Measurements from ENCODE around the gene MCCC2.
"Not testable (repeated sequence)": the region's sequence is repeated elsewhere in the genome, so short reads cannot be mapped to it uniquely, and the experiment has no call there.

MCCC2 gene

DNA sequence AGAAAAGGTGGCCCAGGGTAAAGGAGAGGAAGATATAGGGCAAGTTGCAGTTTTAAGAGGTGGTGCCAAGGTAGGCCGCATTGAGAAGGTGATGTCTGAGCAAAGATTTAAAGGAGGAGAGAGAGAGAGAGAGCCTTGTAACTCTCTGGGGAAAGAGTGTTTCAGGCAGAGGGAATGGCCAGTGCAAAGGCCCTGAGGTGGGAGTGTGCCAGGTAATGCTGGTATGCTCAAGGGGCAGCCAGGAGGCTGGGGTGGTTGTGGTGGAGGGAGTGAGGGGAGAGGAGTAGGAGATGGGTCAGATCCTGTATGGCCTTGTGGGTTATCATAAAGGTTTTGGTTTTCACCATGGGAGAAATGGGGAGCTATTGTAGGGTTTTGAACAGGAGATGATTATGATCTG is 9.9 kb downstream of the MCCC2 start:
- no peak for DNase-seq (ENCODE audit: low read depth in 3 of 3)

DNA sequence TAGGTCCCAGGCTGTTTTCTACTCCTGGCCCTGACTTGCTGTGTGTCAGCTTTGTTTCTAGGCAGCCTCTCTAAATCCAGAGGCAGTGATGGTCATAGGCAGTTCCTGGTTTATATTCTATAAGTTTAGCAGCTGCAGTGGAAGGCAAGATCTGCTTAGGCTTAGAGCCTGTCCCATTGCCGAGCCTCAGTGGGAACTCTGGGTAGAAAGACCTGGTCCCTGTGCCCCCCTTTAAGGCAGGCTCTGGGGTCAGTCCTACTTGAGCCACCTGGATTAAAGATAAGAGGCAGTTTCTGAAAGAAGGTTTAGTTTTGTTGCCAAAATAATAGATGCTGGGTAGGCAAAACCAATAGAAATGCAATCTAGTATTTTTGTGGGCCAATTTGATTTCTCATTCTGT is 13.6 kb downstream of the MCCC2 start:
- no peak for DNase-seq (ENCODE audit: low read depth in 3 of 3)

DNA sequence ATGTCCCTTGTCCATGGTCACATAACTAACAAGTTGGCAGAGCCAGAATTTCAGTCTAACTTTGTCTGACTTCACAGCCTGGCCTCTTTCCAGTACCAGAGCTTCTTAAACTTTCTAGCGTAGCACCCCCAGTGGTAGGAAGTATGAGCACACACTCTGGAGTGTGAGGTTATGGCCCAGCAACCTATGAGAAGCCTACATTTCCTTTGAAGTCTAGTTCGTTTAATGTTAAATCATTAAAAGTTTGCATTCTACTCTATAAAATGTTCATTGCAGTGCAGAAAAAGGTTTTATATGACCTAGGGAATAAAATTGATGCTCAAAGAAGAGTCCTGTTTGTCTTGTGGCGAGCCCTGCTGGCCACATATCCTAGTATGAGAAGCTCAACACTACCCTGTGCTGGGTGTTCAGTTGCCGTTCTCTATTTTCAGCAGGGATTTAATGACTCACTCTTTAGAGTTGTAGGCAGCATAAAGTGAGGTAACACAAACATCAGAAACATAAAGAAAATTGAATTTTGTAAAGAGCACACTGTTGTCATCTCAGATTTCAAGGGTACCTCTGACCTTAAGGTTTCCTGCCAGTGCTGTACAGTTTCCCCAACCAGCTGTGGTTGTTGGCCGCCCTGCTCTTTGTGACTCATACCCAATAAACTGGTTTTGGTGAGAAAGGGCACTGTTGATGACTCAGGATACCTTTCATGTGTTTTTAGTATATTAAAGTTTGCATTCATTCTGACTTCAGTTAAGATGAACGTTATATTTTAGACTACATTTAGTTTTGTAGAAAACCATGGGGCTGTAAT is 14.3 kb downstream of the MCCC2 start:
- DNase-seq (ENCODE audit: low read depth in 3 of 3), result peak; percentile 43 to 63 (median 56)

DNA sequence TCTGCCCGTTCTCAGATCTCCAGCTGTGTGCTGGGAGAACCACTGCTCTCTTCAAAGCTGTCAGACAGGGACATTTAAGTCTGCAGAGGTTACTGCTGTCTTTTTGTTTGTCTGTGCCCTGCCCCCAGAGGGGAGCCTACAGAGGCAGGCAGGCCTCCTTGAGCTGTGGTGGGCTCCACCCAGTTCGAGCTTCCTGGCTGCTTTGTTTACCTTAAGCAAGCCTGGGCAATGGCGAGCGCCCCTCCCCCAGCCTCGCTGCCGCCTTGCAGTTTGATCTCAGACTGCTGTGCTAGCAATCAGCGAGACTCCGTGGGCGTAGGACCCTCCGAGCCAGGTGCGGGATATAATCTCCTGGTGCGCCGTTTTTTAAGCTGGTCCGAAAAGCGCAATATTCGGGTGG is 22.8 kb downstream of the MCCC2 start:
- DNase-seq (ENCODE audit: low read depth in 3 of 3), result not testable (repeated sequence)

DNA sequence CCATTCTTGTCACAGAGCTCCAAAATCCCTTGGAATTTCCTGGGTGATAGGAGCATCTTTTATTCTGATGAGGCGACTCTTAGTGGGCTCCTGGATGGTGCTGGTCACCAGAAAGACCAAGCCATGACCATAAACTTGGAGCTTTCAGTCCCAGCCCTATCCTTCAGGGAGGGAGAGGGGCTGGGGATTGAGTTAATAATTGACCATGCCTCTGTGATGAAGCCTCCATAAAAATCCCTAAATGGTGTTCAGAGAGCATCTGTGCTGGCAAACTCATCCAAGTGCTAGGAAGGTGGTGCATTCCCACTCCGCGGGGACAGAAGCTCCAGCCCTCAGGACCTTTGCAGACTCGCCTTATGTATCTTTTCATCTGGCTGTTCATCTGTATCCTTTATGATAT is 28.7 kb downstream of the MCCC2 start:
- DNase-seq (ENCODE audit: low read depth in 3 of 3), result no peak

DNA sequence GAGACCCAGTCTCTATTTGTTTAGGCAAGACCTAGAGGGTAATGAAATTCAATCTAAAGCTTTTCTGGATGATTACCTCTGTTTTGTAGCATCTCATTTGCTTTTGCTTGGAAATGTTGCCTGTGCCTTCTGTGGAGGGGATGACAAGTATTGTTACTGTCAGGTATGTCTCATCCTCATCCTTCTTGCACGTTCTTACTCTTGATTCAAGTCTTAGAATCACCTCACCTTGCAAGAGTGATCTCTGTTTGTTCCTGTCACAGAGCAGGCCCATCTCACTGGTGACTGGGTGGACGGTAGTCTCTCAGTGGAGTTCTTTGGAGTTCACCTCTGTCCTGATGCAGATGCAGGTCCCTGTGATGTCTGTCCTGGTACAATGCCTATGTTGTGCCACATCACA is 33.5 kb downstream of the MCCC2 start:
- no peak for DNase-seq (ENCODE audit: low read depth in 3 of 3)

DNA sequence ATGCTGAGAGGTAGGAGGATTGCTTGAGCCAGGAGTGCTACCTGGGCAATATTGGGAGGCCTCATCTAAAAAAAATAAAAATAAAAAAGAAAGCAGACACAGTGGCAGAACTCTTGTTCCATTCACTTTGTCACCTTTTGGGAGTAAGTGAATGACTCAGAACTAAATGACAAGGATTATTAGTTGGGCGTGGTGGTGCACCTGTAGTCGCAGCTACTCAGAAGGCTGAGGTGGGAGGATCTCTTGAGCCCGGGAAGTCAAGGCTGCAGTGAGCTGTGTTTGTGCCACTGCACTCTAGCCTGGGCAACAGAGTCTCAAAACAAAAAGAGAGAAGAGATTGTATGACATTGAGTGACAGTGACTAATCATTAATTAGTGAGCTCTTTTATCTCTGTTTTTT is 34.1 kb downstream of the MCCC2 start:
- DNase-seq (ENCODE audit: low read depth in 3 of 3), result no peak

DNA sequence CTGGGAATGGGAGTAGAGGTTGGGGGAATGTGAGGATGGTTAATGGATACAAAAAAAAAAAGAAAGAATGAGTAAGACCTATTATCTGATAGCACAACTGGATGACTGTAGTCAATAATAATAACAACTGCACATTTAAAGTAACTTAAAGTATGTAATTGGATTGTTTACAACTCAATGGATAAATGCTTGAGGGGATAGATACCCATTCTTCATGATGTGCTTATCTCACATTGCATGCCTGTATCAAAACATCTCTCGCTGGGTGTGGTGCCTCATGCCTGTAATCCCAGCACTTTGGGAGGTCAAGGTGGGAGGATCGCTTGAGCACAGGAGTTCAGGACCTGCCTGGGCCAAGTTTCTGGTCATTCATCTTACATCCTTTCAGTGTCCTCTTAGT is 34.6 kb downstream of the MCCC2 start:
- no peak for DNase-seq (ENCODE audit: low read depth in 3 of 3)

DNA sequence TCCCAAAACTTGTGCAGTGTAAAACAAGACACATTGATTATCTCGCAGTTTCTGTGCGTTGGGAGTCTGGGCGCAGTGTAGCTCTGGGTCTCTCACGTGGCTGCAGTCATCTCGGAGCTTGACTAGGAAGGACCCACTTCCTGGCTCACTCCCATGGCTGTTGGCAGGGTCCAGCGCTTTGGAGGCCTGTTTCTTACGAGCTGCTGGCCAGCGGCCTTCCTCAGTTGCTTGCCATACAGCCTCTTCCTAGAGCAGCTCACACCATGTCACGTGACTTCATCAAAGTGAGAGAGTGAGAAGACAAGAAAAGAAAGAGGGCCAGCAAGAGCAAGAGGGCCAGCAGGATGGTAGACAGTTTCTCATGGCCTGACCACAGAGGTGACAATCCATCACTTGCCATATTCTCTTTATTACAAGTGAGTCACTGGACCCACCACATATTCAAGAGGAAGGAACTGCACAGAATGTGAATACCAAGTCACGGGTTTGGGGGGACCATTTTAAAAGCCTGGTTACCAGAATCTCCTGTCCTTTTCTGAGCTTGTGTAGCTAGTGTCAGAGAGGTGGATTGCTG is 36.2 kb downstream of the MCCC2 start:
- DNase-seq (ENCODE audit: low read depth in 3 of 3), result no peak

DNA sequence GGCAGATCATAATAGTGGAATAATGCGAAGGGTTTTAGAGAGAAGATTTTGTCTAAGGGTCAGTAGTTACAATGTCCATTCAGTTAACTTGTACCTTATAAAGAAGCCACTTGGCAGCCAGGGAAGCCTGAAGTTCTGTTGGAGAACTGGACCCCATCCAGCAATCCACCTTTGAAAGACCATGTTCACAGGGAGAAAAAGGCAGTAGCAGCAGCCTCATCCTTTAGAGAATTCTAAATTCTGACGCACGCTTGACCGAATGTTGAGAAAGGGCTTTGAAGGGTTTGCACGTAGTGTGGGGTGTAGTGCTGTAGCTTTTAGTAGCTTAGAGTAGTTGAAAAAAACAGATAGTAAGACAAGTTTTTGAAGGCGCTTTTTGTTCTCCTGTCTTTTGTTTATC is 42.8 kb downstream of the MCCC2 start:
- DNase-seq (ENCODE audit: low read depth in 3 of 3), result no peak

DNA sequence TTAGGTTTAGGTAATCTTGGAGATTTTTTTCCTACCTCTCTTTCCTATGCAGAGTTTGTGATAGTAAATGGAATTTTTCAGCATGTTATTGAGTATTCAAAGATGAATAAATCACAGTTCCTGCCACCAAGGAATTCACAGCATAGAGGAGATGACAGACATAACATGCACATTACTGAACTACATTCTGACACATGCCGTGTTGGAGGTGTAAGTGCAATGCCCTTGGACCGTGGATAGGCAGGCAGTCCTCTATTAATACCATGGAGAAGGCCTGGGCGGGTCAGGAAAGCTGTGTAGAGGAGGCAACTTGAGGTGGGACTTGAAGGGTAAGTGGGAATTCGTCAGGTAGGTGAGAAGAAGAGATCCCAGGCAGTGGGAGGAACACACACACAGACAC is 43.9 kb downstream of the MCCC2 start:
- DNase-seq (ENCODE audit: low read depth in 3 of 3), result no peak

DNA sequence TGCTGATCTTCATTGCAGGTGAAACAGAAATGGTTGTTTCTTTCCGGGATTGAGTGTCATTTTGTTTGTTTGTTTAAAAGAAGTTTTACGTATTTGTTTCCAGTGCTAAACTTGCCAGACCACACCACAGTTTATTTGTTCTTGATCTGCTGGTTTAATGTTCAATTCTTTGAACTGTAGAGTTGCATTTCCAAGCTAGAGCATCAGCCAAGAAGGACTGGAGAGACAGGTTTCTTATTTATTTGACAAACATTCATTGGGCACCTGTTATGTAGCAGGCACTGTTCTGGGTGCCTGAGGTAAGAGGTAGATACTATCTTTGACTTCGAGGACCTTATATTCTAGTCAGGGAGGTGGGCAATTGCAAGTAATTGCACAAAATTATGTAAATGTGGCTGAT is 45.0 kb downstream of the MCCC2 start:
- no peak for DNase-seq (ENCODE audit: low read depth in 3 of 3)

DNA sequence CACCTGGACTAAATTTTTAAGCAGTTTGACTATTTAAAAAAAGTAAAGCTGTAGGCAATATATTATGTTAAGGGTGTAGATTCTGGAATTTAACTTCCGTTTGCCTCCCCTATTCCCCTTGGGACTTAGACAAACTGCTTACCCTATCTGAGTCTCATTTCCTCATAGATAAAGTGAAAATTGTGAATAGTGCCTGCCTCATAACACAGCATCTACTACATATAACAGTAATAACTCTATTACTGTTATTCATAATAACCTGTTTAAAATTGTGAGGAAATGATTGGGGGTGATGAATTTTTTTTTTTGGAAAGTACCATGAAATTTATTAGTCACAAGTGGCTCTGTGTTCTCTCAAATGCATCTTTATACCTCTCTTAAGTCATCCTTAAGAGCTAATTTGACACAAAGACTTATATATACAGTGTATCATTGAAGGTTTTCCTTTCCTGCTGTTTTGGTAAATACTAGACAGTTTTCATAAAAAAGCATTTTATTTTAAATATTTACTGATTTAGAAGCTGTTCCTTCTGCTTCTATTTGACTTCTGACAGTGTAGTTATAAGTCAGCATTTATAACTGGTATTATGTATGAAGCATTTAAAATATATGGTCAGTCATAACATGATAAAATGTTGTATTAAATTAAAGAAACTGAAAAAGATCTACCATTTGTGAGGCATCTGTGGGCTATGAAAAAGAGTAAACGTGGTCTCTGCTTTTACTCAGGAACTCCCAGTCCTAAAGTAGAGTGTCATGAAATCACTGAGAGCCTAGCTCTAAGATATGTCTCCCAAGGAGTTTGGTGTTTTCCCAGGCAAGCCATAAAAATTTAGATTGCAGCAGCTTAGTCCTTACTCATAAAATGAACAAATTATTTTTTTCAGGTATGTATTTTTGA is 46.4 kb downstream of the MCCC2 start:
- no peak for DNase-seq (ENCODE audit: low read depth in 3 of 3)

DNA sequence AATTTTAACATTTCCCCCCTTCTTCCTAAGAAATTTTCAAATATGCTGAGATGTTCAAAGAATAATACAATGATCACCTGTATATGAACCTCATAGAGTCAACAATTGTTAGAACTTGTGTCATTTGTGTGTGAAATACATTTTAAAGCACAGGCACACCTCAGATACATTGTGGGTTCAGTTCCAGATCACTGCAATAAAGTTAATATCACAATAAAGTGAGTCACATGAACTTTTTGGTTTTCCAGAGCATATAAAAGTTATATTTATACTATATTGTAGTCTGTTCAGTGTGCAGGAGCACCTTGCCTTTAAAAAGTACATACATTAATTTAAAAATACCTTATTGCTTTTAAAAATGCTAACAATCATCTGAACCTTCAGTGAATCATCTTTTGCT is 50.0 kb downstream of the MCCC2 start:
- no peak for DNase-seq (ENCODE audit: low read depth in 3 of 3)

DNA sequence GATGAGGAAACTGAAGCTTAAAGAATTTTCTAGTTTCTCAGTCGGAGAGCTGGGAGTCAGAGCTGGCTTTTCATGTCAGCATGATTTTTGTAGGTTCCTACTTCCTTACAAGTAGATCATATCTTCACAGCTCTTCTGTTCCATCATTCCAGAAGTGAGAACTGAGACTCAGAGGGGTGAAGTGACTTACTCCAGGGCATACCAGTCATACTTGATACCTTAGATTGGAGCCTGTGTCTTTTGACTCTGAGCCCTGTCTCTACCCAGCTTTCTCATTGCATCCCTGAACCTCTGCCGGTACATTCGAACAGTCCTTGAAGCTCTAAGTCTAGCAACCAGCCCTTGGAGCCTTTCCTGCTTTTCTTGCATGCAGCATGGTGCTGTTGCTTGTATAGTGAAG is 53.3 kb downstream of the MCCC2 start:
- no peak for DNase-seq (ENCODE audit: low read depth in 3 of 3)

DNA sequence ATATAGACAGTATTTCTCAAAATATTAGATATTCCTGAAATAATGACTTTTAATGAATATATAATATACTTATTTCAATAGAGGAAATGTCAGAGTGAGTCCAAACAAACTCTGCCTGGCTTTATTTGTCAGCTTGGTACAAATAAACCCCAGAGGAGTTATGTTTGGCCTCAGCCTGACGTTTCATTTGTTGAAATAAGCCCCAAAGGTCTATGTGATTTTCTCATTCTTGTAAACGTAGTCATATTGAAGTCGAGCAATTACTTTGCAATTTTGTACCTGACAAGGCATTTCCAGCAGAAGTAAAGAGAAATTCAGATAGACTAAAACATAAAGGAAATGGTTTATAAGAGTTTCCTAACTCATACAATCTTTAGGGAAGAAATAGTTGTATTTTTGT is 57.9 kb downstream of the MCCC2 start:
- no peak for DNase-seq (ENCODE audit: low read depth in 3 of 3)

DNA sequence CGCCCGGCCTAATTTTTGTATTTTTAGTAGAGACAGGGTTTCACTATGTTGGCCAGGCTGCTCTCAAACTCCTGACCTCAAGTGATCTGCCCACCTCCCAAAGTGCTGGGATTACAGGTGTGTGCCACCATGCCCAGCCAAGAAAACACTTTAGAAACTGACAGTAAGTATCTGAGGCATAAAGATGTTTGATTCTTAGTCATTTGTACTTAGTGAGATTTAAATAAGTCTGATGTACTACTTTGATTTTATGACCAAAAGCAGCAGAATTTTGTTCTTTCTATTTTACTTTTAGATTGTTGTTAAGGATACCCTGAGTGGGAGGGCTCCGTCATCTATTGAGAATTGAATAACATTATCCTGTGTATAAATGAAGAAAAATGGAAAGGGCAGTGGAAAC is 63.8 kb downstream of the MCCC2 start:
- not testable (repeated sequence) for DNase-seq (ENCODE audit: low read depth in 3 of 3)

DNA sequence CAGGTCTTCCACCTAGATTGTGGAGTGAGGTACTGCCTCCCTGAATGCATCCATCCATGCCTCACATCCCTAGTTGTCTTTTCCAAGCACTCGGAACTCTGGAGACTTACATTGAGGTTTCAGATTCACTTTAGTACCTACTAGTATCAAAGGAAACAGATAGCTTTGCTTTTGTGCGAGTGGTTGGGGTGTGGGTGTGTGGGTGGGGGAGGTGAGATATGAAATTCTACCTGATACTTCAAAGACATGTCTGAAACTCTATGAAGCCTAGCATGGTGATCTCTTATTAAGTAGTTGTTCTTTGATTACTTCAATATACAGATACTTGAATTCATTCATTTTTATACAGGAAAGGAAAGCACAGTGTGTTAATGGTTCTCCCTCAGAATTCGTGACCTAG is 64.4 kb downstream of the MCCC2 start:
- DNase-seq (ENCODE audit: low read depth in 3 of 3), result peak; percentile 1 to 50 (median 20)

DNA sequence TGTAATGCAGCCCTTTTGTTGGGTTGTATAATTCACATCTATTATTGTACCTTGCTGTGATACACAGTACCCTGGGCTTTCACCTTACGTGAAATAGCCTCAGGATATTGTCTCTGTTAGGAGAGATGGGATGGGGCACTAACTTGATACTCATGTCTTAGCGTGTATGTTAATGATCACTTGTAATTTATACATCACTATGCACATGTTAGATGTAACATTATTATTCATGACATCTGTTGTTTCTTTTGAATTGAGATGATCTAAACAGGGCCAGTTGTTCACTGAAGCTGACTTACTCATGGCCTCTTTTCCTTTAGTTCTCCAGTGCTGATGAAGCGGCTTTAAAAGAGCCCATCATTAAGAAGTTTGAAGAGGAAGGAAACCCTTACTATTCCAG is 65.2 kb downstream of the MCCC2 start:
- DNase-seq (ENCODE audit: low read depth in 3 of 3), result no peak

DNA sequence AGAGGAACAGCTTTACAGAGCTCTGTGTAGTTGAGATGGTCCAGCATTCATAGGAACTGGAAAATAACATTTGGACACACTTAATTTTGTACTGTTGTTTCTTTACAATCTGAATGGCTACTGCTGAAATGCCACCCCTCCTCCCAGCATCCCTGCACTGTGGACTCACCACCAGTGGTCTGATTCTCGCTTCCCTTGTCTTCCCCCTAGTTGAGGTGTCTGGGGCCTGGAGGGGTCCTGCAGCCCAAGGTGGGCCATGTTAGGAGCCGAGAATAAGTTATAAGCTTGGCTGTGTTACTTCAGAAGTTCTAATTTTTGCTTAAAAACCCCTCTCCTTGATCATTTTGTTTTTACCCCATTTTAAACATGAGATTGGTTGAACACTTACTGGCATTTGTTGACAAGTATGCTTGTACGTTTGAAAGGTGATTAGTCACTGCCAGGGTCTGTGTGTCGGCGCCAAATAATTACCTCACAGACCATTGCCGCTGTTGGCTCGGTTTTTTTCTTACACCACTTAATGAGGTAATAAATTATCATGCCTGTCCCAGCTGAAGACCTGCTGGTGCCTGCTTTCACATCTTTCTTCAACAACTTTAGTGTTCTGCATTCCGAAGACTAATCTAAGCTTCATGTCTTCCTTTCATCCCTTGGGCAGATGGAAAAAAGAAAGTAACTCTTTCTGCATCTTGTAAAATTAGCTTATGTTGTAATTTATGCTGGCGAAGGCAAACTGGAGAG is 65.8 kb downstream of the MCCC2 start:
- DNase-seq (ENCODE audit: low read depth in 3 of 3), result no peak

DNA sequence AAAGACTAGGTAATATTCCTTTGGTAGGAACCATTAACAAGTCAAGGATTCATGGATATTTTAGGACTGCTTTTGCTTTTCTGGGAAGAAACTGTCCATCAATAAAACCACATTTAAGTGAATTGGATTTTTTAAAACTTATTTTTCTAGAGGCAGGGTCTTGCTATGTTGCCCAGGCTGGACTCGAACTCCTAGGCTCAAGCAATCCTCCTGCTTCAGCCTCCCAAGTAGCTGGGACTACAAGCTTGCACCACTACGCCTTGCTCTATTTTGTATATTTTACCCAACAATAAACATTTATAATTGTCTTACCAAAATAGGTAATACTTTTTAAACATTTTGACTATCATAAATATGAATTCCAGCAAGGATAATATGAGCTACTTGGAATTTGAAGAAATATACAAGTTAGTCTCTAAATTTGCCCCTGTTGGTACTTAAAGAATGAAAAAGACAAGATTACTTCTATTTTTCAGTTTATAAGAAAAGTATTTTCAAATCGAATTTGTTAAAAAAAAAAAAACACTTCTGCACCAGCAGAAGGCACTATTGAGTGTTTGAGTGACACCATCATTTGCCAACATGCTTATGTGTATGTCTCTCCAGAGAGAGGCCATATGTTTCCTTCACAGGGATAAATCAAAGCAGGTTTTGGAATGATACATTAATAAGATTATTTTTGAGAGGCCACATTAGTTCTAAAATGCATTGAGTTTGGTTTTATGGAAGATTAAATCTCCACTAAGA is 71.9 kb downstream of the MCCC2 start:
- no peak for DNase-seq (ENCODE audit: low read depth in 3 of 3)
